ENCODE measurements around the gene PSKH1. TPM values are rescaled to one million over a fixed set of nuclear protein-coding genes. Genes with fewer than 3 reads are reported as not detected.

The PSKH1 gene
- total and polyA plus RNA-seq, 9 of the 15 experiments (the other 6 are each of a cell fraction or from before 2014, with no cell fraction given), result 0.96 to 20.9 (median 9.4) TPM

GRCh38 chr16:67879462-67879861 is 13.6 kb upstream of the PSKH1 start:
- 97% methylated on average over 12 of the region's 12 CpGs for WGBS (ENCODE audit: insufficient coverage, low coverage, missing lambda C conversion rate)
- intact Hi-C loops (cut with micrococcal nuclease), result no loop called here
- Histone ChIP-seq H3K9ac (ENCODE audit: insufficient read depth in 1 of 2, low read depth in 2 of 2, low read length in 2 of 2) (no peak overlapping the region), H4K20me1 (replicated peaks; ENCODE audit: control insufficient read depth, insufficient read depth, low read length) (peaks cover 26% of the 10 kb centered on the region), H3K27me3 (ENCODE audit: control insufficient read depth in 2 of 2, insufficient read depth in 2 of 2, low read length in 2 of 2) (no peaks in the 10 kb centered on the region), H3K9me1 (ENCODE audit: control insufficient read depth, insufficient read depth, low read length) (no peaks in the 10 kb centered on the region), H3K36me3 (ENCODE audit: control insufficient read depth, insufficient read depth, low read length) (peaks cover 99% of the 10 kb centered on the region; the same call in 2 of the 3 replicates), H2AFZ (ENCODE audit: low read depth, low read length) (no peak overlapping the region), H3K27ac (ENCODE audit: extremely low read depth, low read depth, low read length) (no peak overlapping the region), H3K4me2 (ENCODE audit: insufficient read depth, low read length) (no peak overlapping the region), H3K9me3 (replicated peaks; ENCODE audit: control insufficient read depth, insufficient read depth, low read depth, low read length) (no peaks in the 10 kb centered on the region), H3K79me2 (ENCODE audit: control insufficient read depth, insufficient read depth, low read length) (peaks cover 24% of the 10 kb centered on the region), H3K4me3 (no peak overlapping the region), H3K4me1 (replicated peaks in 1 of 2; ENCODE audit: control insufficient read depth in 2 of 2, insufficient read depth in 2 of 2, low read length in 2 of 2) (peaks cover 10 to 24% of the 10 kb centered on the region in 2 experiments; a peak in 4 of 5 replicates)
- DNase-seq (ENCODE audit: extremely low read depth in 1 of 4, low spot score in 3 of 4), result no peak
- TF ChIP-seq ELF4 (CRISPR knock-in tag; IDR thresholded peaks at IDR 0.05) (no peak), CUX1 (CRISPR knock-in tag; IDR thresholded peaks at IDR 0.05) (no peak)
- TF ChIP-seq, protein P1, sequence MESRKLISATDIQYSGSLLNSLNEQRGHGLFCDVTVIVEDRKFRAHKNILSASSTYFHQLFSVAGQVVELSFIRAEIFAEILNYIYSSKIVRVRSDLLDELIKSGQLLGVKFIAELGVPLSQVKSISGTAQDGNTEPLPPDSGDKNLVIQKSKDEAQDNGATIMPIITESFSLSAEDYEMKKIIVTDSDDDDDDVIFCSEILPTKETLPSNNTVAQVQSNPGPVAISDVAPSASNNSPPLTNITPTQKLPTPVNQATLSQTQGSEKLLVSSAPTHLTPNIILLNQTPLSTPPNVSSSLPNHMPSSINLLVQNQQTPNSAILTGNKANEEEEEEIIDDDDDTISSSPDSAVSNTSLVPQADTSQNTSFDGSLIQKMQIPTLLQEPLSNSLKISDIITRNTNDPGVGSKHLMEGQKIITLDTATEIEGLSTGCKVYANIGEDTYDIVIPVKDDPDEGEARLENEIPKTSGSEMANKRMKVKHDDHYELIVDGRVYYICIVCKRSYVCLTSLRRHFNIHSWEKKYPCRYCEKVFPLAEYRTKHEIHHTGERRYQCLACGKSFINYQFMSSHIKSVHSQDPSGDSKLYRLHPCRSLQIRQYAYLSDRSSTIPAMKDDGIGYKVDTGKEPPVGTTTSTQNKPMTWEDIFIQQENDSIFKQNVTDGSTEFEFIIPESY (CRISPR knock-in tag; IDR thresholded peaks at IDR 0.05), result peak; percentile 58; the same call in 1 of the 2 replicates
- TF ChIP-seq, protein P2, sequence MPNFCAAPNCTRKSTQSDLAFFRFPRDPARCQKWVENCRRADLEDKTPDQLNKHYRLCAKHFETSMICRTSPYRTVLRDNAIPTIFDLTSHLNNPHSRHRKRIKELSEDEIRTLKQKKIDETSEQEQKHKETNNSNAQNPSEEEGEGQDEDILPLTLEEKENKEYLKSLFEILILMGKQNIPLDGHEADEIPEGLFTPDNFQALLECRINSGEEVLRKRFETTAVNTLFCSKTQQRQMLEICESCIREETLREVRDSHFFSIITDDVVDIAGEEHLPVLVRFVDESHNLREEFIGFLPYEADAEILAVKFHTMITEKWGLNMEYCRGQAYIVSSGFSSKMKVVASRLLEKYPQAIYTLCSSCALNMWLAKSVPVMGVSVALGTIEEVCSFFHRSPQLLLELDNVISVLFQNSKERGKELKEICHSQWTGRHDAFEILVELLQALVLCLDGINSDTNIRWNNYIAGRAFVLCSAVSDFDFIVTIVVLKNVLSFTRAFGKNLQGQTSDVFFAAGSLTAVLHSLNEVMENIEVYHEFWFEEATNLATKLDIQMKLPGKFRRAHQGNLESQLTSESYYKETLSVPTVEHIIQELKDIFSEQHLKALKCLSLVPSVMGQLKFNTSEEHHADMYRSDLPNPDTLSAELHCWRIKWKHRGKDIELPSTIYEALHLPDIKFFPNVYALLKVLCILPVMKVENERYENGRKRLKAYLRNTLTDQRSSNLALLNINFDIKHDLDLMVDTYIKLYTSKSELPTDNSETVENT (CRISPR knock-in tag; IDR thresholded peaks at IDR 0.05), result no peak
- in situ Hi-C loops (cut with MboI), result no loop called here
- POLR2A ChIA-PET, result interaction anchor here (1.5 kb wide), 1 partner anchor 73 kb away, joined by 3 read pairs; the partner anchor contains the start of genes RANBP10 and TSNAXIP1
- no peak for ATAC-seq
- FAIRE-seq, result no peak
- CTCF ChIA-PET (ENCODE audit: low intra/inter-chr PET ratio), result no interaction called here
- no TSS peak for BruUV-seq (replicated peaks)
